GM12891 (cell line): Measurements from ENCODE around the gene VAV2.

Experiments used
- DNase-seq: peaks from one replicate; pipeline ENCODE4 v3.0.0; 2011; ENCODE audit warnings: low spot score; ENCODE audit not compliant: insufficient read length
- FAIRE-seq: peaks from 2 replicates; lab custom pipeline; 2011; peaks lifted over from hg19 to GRCh38; lab: Jason Lieb, UNC
- PAX5 ChIP-seq: IDR thresholded peaks from 2 replicates; pipeline ENCODE4 v1.6.1; 2011; ENCODE audit warnings: low read length, moderate library complexity, mild to moderate bottlenecking; ENCODE audit not compliant: insufficient read depth, severe bottlenecking
- POLR2A ChIP-seq: IDR thresholded peaks from 2 replicates; pipeline ENCODE4 v1.6.1; 2011; ENCODE audit warnings: low read depth, low read length, control low read depth
- POLR2AphosphoS5 ChIP-seq: IDR thresholded peaks from 2 replicates; pipeline ENCODE4 v1.6.1; 2011; ENCODE audit warnings: low read depth, low read length, control low read depth
- POU2F2 ChIP-seq: IDR thresholded peaks from 2 replicates; pipeline ENCODE4 v1.6.1; 2011; ENCODE audit warnings: low read depth, mild to moderate bottlenecking, control low read depth, low read length, moderate library complexity
- SPI1 ChIP-seq: IDR thresholded peaks from 2 replicates; pipeline ENCODE4 v1.6.1; 2011; ENCODE audit warnings: low read depth, low read length, control low read depth
- TAF1 ChIP-seq: IDR thresholded peaks from 2 replicates; pipeline ENCODE4 v1.6.1; 2011; ENCODE audit warnings: low read depth, low read length, control low read depth

Gene VAV2

DNA sequence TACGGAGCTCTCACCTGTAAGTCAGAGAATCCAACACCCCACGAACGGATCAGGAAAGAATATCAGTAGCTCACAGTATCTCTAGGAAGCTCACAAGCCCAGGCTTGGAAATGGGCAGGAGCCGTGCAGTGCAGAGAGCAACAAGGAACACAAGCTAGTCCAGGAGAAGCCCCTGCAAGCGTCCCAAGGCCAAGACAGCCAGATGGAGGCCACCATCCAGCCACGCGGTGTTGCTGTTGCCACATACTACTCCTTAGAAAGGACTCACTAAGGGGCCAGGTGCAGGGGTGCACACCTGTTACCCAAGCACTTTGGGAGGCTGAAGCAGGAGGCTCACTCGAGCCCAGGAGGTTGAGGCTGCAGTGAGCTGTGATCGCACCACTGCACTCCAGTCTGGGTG, 15.4 kb upstream of the VAV2 start:
- no peak for FAIRE-seq
- DNase-seq, result no peak
- TF ChIP-seq POLR2AphosphoS5, result no peak
- no peak for TF ChIP-seq POU2F2
- no peak for TF ChIP-seq POLR2A
- TF ChIP-seq PAX5, result no peak
- TF ChIP-seq SPI1, result no peak
- no peak for TF ChIP-seq TAF1

DNA sequence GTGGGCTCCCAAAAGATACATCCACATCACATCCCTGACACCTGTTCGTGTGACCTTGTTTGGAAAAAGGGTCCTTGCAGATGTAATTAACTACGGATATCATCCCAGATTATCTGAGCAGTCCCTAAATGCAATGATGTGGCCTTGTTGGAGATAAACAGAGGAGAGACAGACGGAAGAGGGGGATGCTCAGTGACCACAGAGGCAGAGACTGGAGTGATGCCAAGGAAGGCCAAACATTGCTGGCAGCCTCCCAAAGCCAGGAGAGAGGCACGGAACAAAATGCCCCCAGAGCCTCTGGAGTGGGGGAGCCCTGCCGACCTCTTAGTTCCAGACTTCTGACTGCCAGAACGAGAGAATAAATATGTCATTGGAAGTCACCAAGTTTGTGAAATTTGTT, 15.0 kb upstream of the VAV2 start:
- DNase-seq (no peak), FAIRE-seq (no peak)

DNA sequence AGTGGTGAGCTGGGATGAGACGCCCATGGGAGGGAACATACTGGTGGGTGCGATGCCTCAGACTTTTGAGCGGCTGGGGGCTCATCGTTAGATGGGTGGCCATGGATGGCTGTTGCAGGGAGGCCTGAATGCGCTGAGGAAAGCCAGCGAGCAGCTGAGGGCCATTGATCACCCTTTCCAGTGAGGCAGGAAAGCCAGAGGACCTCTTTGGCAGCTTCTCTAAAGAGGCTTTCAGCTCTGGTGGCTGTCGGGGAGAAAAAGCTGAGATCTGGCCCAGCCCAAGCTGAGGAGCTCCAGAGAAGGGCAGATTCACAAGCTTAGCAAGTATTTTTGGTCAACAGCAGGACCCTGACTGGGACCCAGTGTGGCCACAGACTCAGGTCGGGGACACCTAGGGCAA, 13.3 kb upstream of the VAV2 start:
- no peak for DNase-seq
- no peak for TF ChIP-seq POLR2AphosphoS5
- no peak for TF ChIP-seq POLR2A
- TF ChIP-seq TAF1, result no peak
- no peak for TF ChIP-seq SPI1
- TF ChIP-seq POU2F2, result no peak
- FAIRE-seq, result no peak

More for the DNA sequence above, 15.0 kb upstream of the VAV2 start:
- TF ChIP-seq POLR2A, result no peak
- no peak for TF ChIP-seq PAX5
- no peak for TF ChIP-seq POU2F2
- TF ChIP-seq POLR2AphosphoS5, result no peak
- no peak for TF ChIP-seq SPI1
- TF ChIP-seq TAF1, result no peak

DNA sequence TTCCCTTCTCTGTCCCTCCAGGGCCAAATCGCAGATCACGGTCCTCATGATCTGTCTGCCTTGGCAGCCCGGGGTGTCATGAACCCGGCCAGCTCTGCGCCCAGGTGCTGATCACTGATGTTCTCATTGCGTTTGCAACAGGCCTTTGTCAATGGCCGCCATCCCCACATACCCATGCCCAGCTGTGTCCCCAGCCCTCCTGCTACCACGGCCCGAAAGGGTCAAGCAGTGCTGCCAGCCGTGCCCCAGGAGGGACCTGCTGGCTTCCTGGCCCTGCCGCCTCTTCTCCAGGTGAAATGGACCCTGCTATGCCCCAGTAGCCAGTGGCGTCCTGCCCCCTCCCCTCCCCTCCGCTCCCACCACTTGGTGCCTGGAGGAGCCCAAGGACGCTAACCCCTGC, 12.8 kb upstream of the VAV2 start:
- no peak for FAIRE-seq
- no peak for DNase-seq
- no peak for TF ChIP-seq POLR2AphosphoS5
- TF ChIP-seq SPI1, result no peak
- no peak for TF ChIP-seq PAX5
- TF ChIP-seq TAF1, result no peak
- no peak for TF ChIP-seq POLR2A
- no peak for TF ChIP-seq POU2F2

DNA sequence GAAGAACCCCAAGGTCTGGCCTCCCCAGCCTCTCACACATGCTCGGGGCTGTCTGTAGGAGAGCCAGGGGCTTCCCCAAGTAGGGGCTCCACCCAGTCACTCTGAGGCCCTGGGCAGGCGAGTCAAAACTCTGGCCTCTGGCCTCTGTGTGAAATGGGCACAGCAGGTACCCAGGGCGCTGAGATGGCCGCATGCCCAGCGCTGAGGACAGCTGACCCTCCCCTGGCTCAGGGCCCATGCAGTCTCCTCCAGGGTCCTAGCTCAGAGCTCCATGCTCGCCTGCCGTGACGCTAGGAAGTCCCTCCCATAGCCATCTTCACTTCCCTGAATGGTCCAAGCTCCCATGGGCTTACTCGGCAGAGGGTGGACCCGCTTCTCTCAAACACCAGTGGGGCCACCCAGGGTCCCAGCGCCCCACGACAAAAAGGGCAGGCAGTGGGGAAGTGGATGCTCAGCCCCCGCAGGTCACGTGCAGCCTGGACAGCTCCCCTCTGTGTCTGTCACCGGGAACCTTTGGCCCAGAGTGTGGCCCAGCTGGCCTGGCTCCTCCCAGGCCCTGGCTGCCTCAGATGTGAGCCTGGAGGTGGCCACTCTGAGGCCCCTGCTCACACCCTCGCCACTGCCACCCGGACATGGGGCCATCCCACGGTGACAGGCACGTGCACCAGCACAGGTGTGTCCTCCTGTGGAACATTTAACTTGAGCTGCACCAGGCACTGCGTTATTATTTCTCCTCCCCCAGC, 12.2 kb upstream of the VAV2 start:
- no peak for TF ChIP-seq POLR2AphosphoS5
- TF ChIP-seq TAF1, result no peak
- TF ChIP-seq POLR2A, result no peak
- no peak for DNase-seq
- no peak for FAIRE-seq

DNA sequence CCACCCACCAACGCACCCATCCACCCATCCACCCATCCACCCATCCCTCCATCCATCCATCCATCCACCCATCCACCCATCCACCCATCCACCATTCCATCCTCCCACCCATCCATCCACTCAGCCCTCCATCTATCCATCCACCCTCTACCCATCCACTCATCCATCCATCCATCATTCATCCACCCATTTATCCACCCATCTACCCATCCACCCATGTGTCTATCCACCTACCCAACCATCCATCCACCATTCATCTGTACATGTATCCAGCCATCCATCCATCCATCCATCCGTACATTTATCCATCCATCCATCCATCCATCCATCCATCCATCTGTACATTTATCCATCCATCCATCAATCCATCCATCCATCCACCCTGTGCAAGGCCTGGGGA, 11.1 kb upstream of the VAV2 start:
- DNase-seq (no peak), FAIRE-seq (no peak)
- TF ChIP-seq POLR2AphosphoS5, result no peak
- no peak for TF ChIP-seq PAX5
- no peak for TF ChIP-seq SPI1
- no peak for TF ChIP-seq TAF1
- no peak for TF ChIP-seq POU2F2
- TF ChIP-seq POLR2A, result no peak

DNA sequence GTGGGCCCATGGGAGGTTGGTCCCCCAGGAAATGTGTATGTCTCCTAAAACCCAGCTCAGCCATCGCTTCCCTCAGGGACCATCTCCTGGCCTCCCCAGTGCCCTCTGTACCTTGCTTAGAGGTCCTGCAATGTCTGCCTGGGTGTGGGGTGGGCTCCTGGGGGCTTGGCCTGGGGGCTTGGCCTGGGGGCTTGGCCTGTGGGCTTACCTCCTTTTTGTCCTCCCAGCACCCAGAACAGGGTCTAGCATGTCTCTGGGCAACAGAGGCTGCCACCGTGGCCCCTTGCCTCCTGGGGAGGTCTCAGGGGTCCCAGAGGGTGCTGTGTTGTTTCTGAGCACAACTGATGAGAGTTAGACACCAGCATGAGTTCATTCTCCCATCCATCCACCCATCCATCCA, 10.7 kb upstream of the VAV2 start:
- TF ChIP-seq TAF1 (no peak), PAX5 (no peak), SPI1 (no peak), POLR2AphosphoS5 (no peak), POLR2A (no peak)
- FAIRE-seq (no peak), DNase-seq (no peak)

DNA sequence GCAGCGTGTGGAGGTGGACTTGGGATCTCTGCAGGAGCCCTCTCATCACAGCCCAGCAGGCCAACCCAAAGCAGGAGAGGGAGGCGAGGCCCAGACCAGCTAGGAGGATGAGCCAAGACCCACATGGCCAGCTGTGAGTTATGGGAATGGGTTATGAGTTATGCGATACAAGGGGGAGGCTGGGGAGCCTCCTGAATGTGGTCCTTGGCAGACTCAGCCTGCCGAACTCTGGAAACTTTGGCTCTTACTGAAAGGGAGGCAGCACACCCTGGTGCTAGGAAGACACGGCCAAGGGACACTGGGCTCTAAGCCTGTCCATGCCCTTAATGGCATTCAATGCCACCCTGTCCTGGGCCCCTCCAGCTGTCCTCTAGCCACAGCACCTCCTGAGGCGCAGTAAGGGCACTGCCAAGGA, 7.7 kb upstream of the VAV2 start:
- DNase-seq, result no peak
- FAIRE-seq, result no peak
- no peak for TF ChIP-seq PAX5
- TF ChIP-seq SPI1, result no peak
- no peak for TF ChIP-seq POLR2A
- no peak for TF ChIP-seq POLR2AphosphoS5
- no peak for TF ChIP-seq POU2F2
- TF ChIP-seq TAF1, result no peak

DNA sequence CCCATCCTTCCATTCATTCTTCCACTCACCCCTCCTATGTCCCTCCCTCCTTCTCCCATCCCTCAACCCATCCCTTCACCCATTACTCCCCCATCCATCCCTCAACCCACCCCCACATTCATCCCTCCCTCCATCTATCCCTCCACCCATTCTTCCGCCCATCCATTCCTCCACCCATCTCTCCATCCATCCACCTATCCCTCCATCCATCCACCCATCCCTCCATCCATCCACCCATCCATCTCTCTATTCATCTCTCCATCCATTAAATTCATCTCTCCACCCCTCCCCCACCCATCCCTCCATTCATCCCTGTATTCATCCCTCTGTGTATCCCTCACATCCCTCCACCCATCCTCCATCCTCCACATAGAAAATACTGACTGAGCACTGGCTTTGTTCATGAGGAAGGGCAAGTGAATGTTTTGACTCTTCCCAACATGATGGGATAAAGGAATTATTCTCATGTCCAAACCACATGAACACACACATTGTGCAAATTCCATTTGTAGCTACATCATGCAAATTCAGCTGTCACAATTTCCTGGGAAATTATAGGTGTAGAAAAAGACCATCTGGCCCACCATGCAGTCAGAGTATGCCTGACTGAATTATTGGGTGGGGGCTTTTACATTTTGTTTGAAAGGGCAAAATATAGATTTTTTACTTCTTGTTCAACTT, 6.9 kb upstream of the VAV2 start:
- TF ChIP-seq POLR2A (no peak), PAX5 (no peak), POLR2AphosphoS5 (no peak)
- no peak for FAIRE-seq
- DNase-seq, result no peak

DNA sequence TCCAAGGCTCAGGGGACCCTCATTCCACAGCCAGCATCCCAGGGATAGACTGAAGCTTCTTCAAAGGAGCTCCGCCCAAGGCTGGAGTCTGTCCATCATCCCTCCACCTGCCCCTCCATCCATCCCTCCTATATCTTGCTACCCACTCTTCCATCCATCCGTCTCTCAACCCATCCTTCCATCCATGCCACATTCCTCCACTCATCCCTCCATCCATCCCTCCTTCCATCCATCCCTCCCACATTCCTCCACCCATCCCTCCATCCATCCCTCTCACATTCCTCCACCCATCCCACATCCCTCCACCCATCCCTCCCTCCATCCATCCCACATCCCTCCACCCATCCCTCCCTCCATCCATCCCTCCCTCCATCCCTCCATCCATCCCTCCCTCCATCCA, 5.5 kb upstream of the VAV2 start:
- FAIRE-seq, result no peak
- DNase-seq, result no peak
- TF ChIP-seq TAF1 (no peak), POLR2A (no peak), PAX5 (no peak), POLR2AphosphoS5 (no peak), POU2F2 (no peak), SPI1 (no peak)
